ENCODE results near the gene GRAMD1B. TPM values are rescaled to one million over a fixed set of nuclear protein-coding genes. Genes with fewer than 3 reads are reported as not detected.
A peak's percentile ranks its signal among the peaks of the same experiment; 100 is the strongest.

GRAMD1B gene
- total and polyA plus RNA-seq, 12 donors: 7.3 to 41.0 (median 21.0) TPM

GRCh38 chr11:123616505-123617198 lies 186.6 kb downstream of the GRAMD1B start:
- no peak for TF ChIP-seq CTCF (IDR thresholded peaks at IDR 0.05)
- WGBS, 2 donors: 42 to 52% methylated on average over 11 of the region's 11 CpGs
- peak overlapping the region in 8 of 10 donors; percentile 28 to 81 (median 71) for H3K27ac ChIP-seq
- intact Hi-C loops (cut with DNase I): no loop called here
- no peak overlapping the region for H3K4me3 ChIP-seq
- H3K27me3 ChIP-seq: no peaks in the 10 kb centered on the region
- peaks cover 0 to 18% (median 4%) of the 10 kb centered on the region in 9 donors for H3K4me1 ChIP-seq
- DNase-seq (peak; percentile 69 to 79), ATAC-seq (peak; percentile 93 to 99 (median 96))
- no peaks in the 10 kb centered on the region for H3K9me3 ChIP-seq
- peaks cover 0 to 76% (median 0%) of the 10 kb centered on the region in 9 donors for H3K36me3 ChIP-seq

GRCh38 chr11:123622576-123622975 lies 192.5 kb downstream of the GRAMD1B start:
- intact Hi-C loops (cut with DNase I): no loop called here
- WGBS, 2 donors: 95 to 96% methylated on average over 9 of the region's 9 CpGs
- ATAC-seq: no peak
- Histone ChIP-seq H3K9me3 (no peaks in the 10 kb centered on the region), H3K4me1 (no peaks in the 10 kb centered on the region), H3K4me3 (no peak overlapping the region), H3K36me3 (peaks cover 0 to 61% (median 0%) of the 10 kb centered on the region in 9 donors), H3K27ac (no peak overlapping the region), H3K27me3 (no peaks in the 10 kb centered on the region)
- DNase-seq: no peak
- TF ChIP-seq CTCF (IDR thresholded peaks at IDR 0.05): no peak

GRCh38 chr11:123624974-123625373 lies 194.9 kb downstream of the GRAMD1B start:
- intact Hi-C loops (cut with DNase I): no loop called here
- H3K27ac ChIP-seq: no peak overlapping the region
- H3K36me3 ChIP-seq: peaks cover 0 to 38% (median 0%) of the 10 kb centered on the region in 9 donors
- H3K4me3 ChIP-seq: no peak overlapping the region
- DNase-seq: no peak
- no peaks in the 10 kb centered on the region for H3K27me3 ChIP-seq
- no peak for ATAC-seq
- H3K4me1 ChIP-seq: peaks cover 0 to 14% (median 13%) of the 10 kb centered on the region in 9 donors
- 91 to 94% methylated on average over 2 of the region's 2 CpGs for WGBS, 2 donors
- H3K9me3 ChIP-seq: no peaks in the 10 kb centered on the region
- TF ChIP-seq CTCF (IDR thresholded peaks at IDR 0.05): no peak

GRCh38 chr11:123628936-123629683 lies 199.0 kb downstream of the GRAMD1B start:
- Histone ChIP-seq H3K4me1 (peaks cover 0 to 22% (median 18%) of the 10 kb centered on the region in 9 donors), H3K27me3 (no peaks in the 10 kb centered on the region), H3K9me3 (no peaks in the 10 kb centered on the region), H3K4me3 (no peak overlapping the region), H3K36me3 (peaks cover 0 to 7% (median 0%) of the 10 kb centered on the region in 9 donors), H3K27ac (peak overlapping the region in 4 of 10 donors; percentile 19 to 52 (median 34))
- ATAC-seq (peak; percentile 76 to 94 (median 91)), DNase-seq (peak; percentile 81 to 87)
- TF ChIP-seq CTCF (IDR thresholded peaks at IDR 0.05): no peak
- intact Hi-C loops (cut with DNase I): no loop called here
- WGBS, 2 donors: 23 to 26% methylated on average over 10 of the region's 10 CpGs

Data from heart right ventricle (tissue), 16 donors.